ENCODE measurements around the gene ENO4. TPM values are rescaled to one million over a fixed set of nuclear protein-coding genes. Genes with fewer than 3 reads are reported as not detected.

ENO4 gene
- total and polyA plus RNA-seq, 9 of the 15 experiments (the other 6 are each of a cell fraction or from before 2014, with no cell fraction given) = 0.07 TPM; not detected in 8

DNA sequence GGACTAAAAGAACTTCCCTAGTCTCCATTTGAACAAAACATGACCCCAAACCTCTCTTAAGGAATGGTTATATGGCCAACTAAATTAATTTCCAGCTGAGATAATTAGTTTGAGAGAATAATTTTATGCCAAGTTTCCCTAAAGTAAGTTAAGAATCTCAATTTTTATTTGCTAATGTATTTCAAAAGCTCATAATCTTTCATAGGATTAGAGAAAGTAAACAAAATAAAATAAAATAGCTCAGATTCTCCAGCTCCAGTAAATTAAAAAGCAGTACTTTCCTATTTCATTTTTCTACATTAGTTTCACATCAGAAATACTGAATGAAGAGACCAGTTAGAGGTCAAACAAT lies 44.4 kb downstream of the ENO4 start (continued):
- TF ChIP-seq PCBP1 (IDR thresholded peaks at IDR 0.05; ENCODE audit: low read depth, low read length, poor library complexity, severe bottlenecking) (no peak), RFX5 (IDR thresholded peaks at IDR 0.05; ENCODE audit: low read depth, low read length) (no peak), GABPB1 (CRISPR knock-in tag; IDR thresholded peaks at IDR 0.05) (no peak), MYC (IDR thresholded peaks at IDR 0.05; ENCODE audit: low read depth, low read length) (no peak), MYC (CRISPR knock-in tag; IDR thresholded peaks at IDR 0.05; ENCODE audit: borderline replicate concordance, low read depth) (no peak), RB1 (IDR thresholded peaks at IDR 0.05; ENCODE audit: low read depth) (no peak)

DNA sequence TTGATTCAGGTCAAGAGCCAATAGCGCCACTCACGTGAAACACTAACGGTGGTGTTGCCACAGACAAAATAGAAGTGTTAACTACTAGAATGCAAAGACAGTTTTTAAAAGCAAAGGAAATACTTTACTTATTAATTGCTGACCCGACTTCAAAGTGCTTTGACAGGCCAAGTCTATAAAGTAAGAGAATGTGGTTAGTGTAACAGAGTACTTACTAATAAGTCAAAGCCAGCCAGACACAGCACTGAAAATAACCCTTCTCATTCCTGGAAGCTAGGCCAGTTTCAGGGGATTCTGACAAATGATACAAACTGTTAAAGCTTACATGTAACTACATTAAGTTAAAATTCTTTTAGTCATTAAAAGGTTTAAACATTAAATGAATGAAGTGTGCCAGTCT lies 50.3 kb downstream of the ENO4 start:
- Histone ChIP-seq H4K20me1 (replicated peaks; ENCODE audit: control insufficient read depth, insufficient read depth, low read length) (no peaks in the 10 kb centered on the region), H3K4me3 (no peak overlapping the region), H3K36me3 (ENCODE audit: control insufficient read depth, insufficient read depth, low read length) (peaks cover 51% of the 10 kb centered on the region; the same call in 2 of the 3 replicates), H3K27ac (ENCODE audit: extremely low read depth, low read depth, low read length) (no peak overlapping the region), H3K9me3 (replicated peaks; ENCODE audit: control insufficient read depth, insufficient read depth, low read depth, low read length) (no peaks in the 10 kb centered on the region; the same call in 1 of the 2 replicates), H3K4me1 (replicated peaks in 1 of 2; ENCODE audit: control insufficient read depth in 2 of 2, insufficient read depth in 2 of 2, low read length in 2 of 2) (no peaks in the 10 kb centered on the region), H3K27me3 (ENCODE audit: control insufficient read depth in 2 of 2, insufficient read depth in 2 of 2, low read length in 2 of 2) (no peaks in the 10 kb centered on the region), H2AFZ (ENCODE audit: low read depth, low read length) (no peak overlapping the region), H3K9me1 (ENCODE audit: control insufficient read depth, insufficient read depth, low read length) (no peaks in the 10 kb centered on the region), H3K79me2 (ENCODE audit: control insufficient read depth, insufficient read depth, low read length) (no peaks in the 10 kb centered on the region), H3K9ac (ENCODE audit: insufficient read depth in 1 of 2, low read depth in 2 of 2, low read length in 2 of 2) (no peak overlapping the region), H3K4me2 (ENCODE audit: insufficient read depth, low read length) (no peak overlapping the region)
- POLR2A ChIA-PET = no interaction called here
- CTCF ChIA-PET (ENCODE audit: low intra/inter-chr PET ratio) = no interaction called here
- ATAC-seq = no peak
- DNase-seq (ENCODE audit: extremely low read depth in 1 of 4, low spot score in 3 of 4) = no peak
- WGBS (ENCODE audit: insufficient coverage, low coverage, missing lambda C conversion rate) = 98% methylated on average over 4 of the region's 4 CpGs
- no TSS peak for BruUV-seq (replicated peaks)
- in situ Hi-C loops (cut with MboI) = no loop called here
- no peak for FAIRE-seq
- intact Hi-C loops (cut with micrococcal nuclease) = no loop called here
- TF ChIP-seq NFE2L1 (tag; IDR thresholded peaks at IDR 0.05; ENCODE audit: borderline replicate concordance, low read depth) (no peak), MAFG (tag; conservative IDR thresholded peaks at IDR 0.05) (no peak), ZNF184 (CRISPR knock-in tag; IDR thresholded peaks at IDR 0.05) (no peak), HDAC3 (IDR thresholded peaks at IDR 0.05; ENCODE audit: borderline replicate concordance, partially characterized antibody) (no peak), RBM25 (IDR thresholded peaks at IDR 0.05; ENCODE audit: low read depth, low read length, severe bottlenecking) (no peak), MBD2 (IDR thresholded peaks at IDR 0.05; ENCODE audit: borderline replicate concordance, low read depth) (no peak), NR3C1 (CRISPR knock-in tag; IDR thresholded peaks at IDR 0.05) (no peak), FUS (optimal IDR thresholded peaks at IDR 0.05; ENCODE audit: low read depth, low read length) (no peak), RBM15 (IDR thresholded peaks at IDR 0.05; ENCODE audit: insufficient read depth, low read length) (no peak), PTTG1 (tag; IDR thresholded peaks at IDR 0.05; ENCODE audit: low read depth) (no peak), FOXA3 (CRISPR knock-in tag; conservative IDR thresholded peaks at IDR 0.05 in 1 of 2, IDR thresholded peaks at IDR 0.05 in 1 of 2) (no peak)
- TF ChIP-seq, protein P1, sequence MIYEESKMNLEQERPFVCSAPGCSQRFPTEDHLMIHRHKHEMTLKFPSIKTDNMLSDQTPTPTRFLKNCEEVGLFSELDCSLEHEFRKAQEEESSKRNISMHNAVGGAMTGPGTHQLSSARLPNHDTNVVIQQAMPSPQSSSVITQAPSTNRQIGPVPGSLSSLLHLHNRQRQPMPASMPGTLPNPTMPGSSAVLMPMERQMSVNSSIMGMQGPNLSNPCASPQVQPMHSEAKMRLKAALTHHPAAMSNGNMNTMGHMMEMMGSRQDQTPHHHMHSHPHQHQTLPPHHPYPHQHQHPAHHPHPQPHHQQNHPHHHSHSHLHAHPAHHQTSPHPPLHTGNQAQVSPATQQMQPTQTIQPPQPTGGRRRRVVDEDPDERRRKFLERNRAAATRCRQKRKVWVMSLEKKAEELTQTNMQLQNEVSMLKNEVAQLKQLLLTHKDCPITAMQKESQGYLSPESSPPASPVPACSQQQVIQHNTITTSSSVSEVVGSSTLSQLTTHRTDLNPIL (CRISPR knock-in tag; IDR thresholded peaks at IDR 0.05) = no peak
- TF ChIP-seq, protein P2, sequence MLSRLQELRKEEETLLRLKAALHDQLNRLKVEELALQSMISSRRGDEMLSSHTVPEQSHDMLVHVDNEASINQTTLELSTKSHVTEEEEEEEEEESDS (CRISPR knock-in tag; IDR thresholded peaks at IDR 0.05) = no peak
